ENCODE data around the gene TULP3.
A peak's percentile ranks its signal among the peaks of the same experiment; 100 is the strongest.
"Not testable (repeated sequence)": the region's sequence is repeated elsewhere in the genome, so short reads cannot be mapped to it uniquely, and the experiment has no call there.

TULP3 gene

GRCh38 chr12:2890388-2891239, at the start of gene TULP3:
TULP3 (plus strand) TSS chr12:2890891; CDS start chr12:2890948, 57 bp downstream.
- DNase-seq (ENCODE audit: low read depth in 1 of 2, low spot score in 1 of 2) = peak; percentile 95 to 96

GRCh38 chr12:2841056-2841650, 49.5 kb upstream of the TULP3 start:
- DNase-seq (ENCODE audit: low read depth in 1 of 2, low spot score in 1 of 2) = no peak

GRCh38 chr12:2842948-2843347, 47.7 kb upstream of the TULP3 start:
- no peak for DNase-seq (ENCODE audit: low read depth in 1 of 2, low spot score in 1 of 2)

- DNase-seq (ENCODE audit: low read depth in 1 of 2, low spot score in 1 of 2) = no peak
Measured at GRCh38 chr12:2844786-2845185, 45.9 kb upstream of the TULP3 start.

- DNase-seq (ENCODE audit: low read depth in 1 of 2, low spot score in 1 of 2) = no peak
Measured at GRCh38 chr12:2845280-2845679, 45.4 kb upstream of the TULP3 start.

GRCh38 chr12:2851931-2852330, 38.8 kb upstream of the TULP3 start:
- DNase-seq (ENCODE audit: low read depth in 1 of 2, low spot score in 1 of 2) = no peak

- peak in 1 of 2 donors; percentile 37 for DNase-seq (ENCODE audit: low read depth in 1 of 2, low spot score in 1 of 2)
Measured at GRCh38 chr12:2853626-2854025, 37.1 kb upstream of the TULP3 start.

- no peak for DNase-seq (ENCODE audit: low read depth in 1 of 2, low spot score in 1 of 2)
Measured at GRCh38 chr12:2854669-2855453, 35.8 kb upstream of the TULP3 start.

GRCh38 chr12:2855546-2855945, 35.1 kb upstream of the TULP3 start:
- no peak for DNase-seq (ENCODE audit: low read depth in 1 of 2, low spot score in 1 of 2)

GRCh38 chr12:2856051-2856450, 34.6 kb upstream of the TULP3 start:
- no peak for DNase-seq (ENCODE audit: low read depth in 1 of 2, low spot score in 1 of 2)

- no peak for DNase-seq (ENCODE audit: low read depth in 1 of 2, low spot score in 1 of 2)
Measured at GRCh38 chr12:2857021-2857431, 33.7 kb upstream of the TULP3 start, which contains the start of gene TEX52. TEX52 (minus strand) TSS chr12:2857039; CDS start chr12:2857026, 13 bp downstream.

GRCh38 chr12:2857576-2857975, 33.1 kb upstream of the TULP3 start:
- no peak for DNase-seq (ENCODE audit: low read depth in 1 of 2, low spot score in 1 of 2)

GRCh38 chr12:2858334-2858733, 32.4 kb upstream of the TULP3 start:
- no peak for DNase-seq (ENCODE audit: low read depth in 1 of 2, low spot score in 1 of 2)

- no peak for DNase-seq (ENCODE audit: low read depth in 1 of 2, low spot score in 1 of 2)
Measured at GRCh38 chr12:2858944-2859421, 31.7 kb upstream of the TULP3 start.

GRCh38 chr12:2860170-2860569, 30.5 kb upstream of the TULP3 start:
- no peak for DNase-seq (ENCODE audit: low read depth in 1 of 2, low spot score in 1 of 2)

- no peak for DNase-seq (ENCODE audit: low read depth in 1 of 2, low spot score in 1 of 2)
Measured at GRCh38 chr12:2862876-2863275, 27.8 kb upstream of the TULP3 start.

GRCh38 chr12:2863402-2863801, 27.3 kb upstream of the TULP3 start:
- not testable (repeated sequence) for DNase-seq (ENCODE audit: low read depth in 1 of 2, low spot score in 1 of 2)

GRCh38 chr12:2864198-2864597, 26.5 kb upstream of the TULP3 start:
- no peak for DNase-seq (ENCODE audit: low read depth in 1 of 2, low spot score in 1 of 2)

GRCh38 chr12:2868986-2869632, 21.6 kb upstream of the TULP3 start:
- DNase-seq (ENCODE audit: low read depth in 1 of 2, low spot score in 1 of 2) = not testable (repeated sequence)

- DNase-seq (ENCODE audit: low read depth in 1 of 2, low spot score in 1 of 2) = no peak
Measured at GRCh38 chr12:2876431-2877046, 14.2 kb upstream of the TULP3 start.
